Activated naive CD4-positive, alpha-beta T cell treated with Interleukin-2 at 50 U/mL for 16 hours (primary cell): ENCODE results near the gene TM4SF20.
A peak's percentile ranks its signal among the peaks of the same experiment; 100 is the strongest.
"Not testable (repeated sequence)": the region's sequence is repeated elsewhere in the genome, so short reads cannot be mapped to it uniquely, and the experiment has no call there.

Experiments used
- DNase-seq: peaks from one replicate; pipeline ENCODE4 v3.0.0-alpha.2; 2020

Gene TM4SF20

DNA sequence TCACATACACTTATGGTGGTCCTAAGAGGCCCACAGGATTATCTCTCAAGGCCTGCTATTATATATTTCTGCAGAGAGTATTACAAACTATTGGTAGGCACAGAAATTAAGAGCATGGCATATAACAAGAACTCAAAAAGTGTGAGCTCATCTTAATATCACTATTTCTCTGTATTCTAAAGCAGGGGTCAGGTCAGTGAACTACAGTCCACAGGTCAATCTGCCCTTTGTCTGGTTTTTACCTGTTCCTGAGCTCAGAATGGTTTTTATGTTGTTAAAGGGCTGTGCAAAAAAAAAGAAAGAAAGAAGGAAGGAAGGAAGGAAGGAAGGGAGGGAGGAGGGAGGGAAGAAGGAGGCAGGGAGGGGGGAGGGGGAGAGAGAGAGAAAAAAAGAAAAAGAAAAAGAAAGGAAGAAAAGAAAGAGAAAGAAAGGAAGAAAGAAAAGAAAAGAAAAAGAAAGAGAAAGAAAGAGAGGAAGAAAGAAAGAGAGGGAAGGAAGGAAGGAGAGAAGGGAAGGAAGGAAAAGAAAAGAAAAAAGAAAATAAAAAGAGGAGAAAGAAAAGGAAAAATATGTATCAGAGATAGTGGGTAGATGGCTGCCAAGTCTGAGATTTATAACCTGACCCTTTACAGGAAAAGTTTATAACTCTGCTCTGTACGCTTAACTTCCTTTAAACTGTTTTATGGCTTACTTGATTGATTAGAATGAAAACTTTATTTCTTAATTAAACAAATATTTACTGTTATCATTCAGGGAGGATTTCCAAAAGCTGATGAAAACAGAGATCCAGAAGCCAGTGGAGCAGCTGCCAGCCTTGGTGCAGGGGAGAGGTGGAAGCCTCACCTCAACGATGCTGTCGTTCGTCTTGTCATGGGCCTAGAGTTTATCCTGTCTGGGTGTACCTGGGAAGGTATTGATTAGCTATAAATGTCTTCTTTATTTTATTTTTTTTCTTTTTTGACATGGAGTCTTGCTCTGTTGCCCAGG is 19.9 kb upstream of the TM4SF20 start:
- DNase-seq: no peak

DNA sequence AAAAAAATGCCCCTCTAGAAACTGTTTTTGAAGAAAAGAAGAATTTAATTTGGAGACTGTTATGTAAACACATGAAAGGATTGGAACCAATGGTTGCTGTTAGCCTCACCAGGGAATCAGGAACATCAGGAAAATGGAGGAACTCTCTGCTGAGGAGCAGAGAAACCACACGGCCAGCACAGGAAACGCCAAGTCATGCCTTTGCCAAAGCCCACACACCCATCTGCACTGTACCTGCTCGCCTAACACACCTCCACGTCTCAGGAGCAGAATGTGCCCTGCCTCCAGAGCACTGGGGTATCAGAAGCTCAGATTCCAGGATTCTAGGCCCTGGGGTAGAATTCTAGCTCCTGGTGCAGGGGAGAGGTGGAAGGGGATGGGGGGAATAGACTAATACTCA is 18.5 kb upstream of the TM4SF20 start:
- DNase-seq: no peak

DNA sequence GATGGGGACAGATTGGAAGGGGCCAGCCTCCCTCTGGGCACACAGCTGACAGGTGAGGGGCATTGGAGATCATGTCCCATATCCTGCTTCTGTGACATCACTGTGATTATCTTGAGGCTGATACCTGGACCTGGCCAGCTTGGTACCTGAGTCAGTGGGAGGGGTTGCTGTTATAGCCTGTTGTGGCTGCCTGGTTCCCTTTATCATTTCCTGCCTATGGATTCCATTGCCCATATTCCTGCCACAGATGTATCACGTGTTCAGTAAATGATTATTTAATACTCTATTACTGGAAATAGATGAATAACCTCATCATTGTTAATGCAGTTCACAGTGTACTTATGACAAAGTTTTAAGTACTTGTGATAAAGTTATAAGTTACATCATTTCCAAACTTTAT is 16.4 kb upstream of the TM4SF20 start:
- no peak for DNase-seq

DNA sequence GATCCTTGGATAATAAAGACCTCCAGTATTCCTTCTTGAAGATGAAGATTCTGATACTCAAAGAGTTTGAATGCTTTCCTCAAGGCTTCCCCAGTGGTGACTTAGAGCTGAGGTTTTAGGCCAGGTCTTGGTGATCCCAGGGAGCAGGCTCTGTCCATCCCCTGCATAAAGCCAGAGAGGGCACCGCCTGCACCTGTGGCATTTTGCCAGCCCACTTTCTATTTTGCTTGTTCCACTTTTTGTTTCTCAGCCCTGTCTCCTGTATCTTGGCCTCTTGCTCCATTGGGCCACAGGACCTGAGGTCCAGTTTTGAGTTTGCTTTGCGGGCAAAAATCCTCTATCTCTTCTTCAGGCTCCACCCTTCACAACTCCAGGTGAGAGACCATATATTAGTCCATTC is 15.3 kb upstream of the TM4SF20 start:
- no peak for DNase-seq

DNA sequence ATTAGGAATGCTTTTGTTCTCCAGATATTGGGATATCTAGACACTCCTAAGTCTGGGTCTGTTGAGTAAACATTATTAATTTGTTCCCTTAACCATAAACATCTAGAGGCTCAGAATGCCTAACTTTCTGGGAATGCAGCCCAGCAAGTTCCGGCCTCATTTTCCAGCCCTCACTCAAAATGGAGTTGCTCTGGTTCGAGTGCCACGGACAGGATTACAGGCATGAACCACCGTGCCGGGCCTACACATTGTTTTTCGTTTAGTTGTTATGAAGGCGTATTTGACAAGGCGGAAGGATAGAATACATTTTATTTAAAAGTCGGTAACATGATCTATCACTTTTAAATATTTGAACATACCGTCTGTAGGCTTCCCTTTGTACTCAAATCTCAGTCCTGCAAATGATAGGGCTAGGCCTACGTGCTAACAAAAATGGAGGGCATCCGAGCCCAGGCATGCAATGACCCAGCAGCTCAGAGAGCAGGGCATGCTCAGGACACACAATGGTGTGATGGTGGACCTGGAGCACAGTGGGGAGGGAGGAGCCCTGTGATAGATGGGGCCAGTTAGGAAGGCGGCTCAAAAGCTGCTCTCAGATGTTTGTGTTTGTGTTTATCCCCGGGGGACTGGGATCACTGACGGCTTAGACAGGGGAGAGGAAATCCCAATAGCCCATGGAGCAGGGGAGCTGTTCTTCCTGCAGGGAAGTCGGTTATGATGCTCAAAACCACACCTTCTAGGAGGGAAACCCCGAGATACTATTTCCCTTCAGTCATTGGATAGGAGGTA is 11.6 kb upstream of the TM4SF20 start:
- DNase-seq: no peak

DNA sequence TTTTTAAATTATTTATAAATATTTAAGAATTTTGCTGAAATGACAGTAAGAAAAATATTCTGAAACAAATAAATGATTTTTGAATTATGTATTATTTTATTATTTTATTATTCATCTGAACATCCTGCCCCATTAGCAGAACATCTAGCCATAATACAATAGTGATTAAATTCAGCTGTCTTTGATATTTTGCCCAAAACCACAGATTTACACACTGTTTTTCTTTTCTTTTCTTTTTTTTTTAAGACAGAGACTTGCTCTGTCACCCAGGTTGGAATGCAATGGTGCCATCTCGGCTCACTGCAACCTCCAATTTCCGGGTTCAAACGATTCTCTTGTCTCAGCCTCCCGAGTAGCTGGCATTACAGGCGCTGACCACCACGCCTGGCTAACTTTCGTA is 10.6 kb upstream of the TM4SF20 start:
- DNase-seq: no peak

DNA sequence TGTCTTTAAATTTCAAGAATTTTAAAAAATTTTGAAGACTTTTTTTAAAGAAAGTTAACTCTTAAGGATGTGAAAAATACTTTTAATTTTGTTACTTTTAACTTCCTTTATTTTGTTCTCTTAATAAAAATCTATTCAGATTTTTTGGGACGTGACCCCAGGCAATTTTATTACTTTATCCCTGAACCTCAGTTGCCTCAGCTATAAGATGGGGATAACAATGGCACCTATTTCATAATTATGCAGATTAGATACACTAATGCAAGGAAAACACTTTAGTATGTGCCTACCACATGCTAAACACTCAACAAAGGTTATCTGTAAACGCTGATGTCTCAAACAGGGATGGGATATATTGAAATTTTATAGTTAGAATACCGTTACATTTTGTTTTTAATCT is 10.1 kb upstream of the TM4SF20 start:
- DNase-seq: no peak

DNA sequence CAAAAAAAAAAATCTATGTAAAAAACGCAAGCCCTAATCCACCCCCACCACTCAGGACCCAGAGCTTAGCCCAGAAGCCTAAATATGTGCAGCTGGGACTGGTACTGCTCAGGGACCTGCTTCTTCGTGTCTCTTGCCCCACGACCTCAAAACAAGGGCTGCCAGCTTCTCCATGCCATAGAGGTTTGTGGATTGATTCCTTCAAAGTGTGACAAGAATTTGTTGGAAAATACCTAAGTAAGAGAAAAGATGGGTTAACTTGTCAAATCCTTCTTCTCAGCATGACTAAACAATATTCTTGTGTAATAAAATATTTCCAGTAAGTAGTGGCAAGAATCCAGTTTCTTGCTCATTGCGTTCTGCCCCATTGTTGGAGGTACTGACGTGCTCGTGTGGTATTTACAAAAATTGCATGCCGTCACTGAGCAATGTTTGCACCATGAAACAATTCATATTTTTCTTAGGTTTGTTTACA is 9.5 kb upstream of the TM4SF20 start:
- no peak for DNase-seq

DNA sequence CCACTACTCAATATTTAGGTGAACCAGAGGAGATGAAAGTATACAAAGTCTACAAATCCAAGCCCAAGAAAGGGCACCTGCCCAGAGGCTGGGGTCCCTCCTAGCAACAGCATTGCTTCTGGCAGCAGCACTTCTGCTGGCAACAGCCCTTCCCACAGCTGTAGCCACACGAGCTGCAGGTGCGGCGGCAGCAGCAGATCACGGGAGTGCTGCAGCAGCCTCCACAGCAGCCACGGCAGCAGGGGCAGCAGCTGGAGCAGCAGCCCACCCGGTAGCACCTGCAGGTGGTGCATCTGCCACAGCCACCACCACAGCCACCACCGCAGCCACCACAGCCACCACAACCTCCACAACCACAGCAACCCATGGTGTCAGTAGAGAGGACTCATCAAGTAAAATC is 8.5 kb upstream of the TM4SF20 start, which contains the start of gene SCYGR1:
TSS of gene SCYGR1 (minus strand) at position 367 of the 400 bp plus-strand sequence. CDS start at position 367, 0 bp downstream.
- DNase-seq: not testable (repeated sequence)

DNA sequence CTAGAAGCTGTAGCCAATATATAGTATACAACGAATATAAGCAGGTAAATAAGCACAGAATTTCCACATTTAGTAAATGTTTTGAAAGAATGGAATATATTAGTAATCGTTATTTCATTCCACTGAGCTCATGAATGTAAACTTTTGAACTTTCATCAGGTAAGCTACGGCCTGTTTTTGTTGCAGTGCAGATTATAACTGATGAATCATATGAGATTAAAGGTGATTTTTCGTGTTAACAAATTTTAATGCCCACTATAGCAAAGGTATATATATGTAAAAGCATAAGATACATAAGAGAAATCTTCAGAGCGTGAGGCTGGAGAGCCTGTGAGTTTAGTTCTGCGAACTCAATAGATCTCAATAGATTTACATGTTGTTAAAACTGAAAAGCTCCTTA is 7.5 kb upstream of the TM4SF20 start:
- no peak for DNase-seq

DNA sequence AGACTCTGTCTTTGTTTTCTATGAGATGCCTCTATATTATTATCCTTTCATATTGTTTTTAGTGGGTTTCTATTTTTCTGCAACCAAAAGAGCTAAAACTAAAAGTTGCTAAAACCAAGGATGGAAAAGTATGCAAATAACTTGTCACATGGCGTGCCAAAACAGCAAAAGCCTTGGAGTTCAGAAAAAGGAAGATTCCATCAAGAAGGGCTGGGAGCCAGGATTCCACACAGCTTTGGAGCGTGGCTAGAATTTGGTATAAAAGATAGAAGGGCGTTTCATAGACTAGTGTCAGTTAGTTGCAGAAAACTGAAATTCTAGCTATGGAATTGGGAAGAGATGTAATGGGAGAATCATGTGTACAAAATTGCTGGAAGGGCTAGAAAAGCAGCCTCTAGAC is 4.6 kb upstream of the TM4SF20 start:
- DNase-seq: no peak

DNA sequence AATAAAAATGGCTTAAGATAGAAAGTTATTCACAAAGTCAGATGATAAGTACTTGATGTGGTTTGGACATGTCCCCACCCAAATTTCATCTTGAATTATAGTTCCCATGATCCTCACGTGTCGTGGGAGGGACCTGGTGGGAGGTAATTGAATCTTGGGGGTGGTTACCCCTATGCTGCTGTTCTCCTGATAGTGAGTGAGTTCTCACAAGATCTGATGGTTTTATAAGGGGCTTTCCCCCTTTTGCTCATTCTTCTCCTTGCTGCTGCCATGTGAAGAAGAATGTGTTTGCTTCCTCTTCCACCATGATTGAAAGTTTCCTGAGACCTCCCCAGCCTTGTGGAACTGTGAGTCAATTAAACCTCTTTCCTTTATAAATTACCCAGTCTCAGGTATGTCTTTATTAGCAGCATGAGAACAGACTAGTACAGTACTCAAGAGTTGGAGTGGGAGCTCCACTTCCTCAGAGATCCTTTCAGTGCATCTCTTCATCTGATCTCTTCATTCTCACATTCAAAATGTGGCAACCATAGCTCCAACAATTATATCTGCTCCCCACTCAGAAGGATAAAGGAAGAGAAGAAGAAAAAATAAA is 3.2 kb upstream of the TM4SF20 start:
- DNase-seq: peak; percentile 15

DNA sequence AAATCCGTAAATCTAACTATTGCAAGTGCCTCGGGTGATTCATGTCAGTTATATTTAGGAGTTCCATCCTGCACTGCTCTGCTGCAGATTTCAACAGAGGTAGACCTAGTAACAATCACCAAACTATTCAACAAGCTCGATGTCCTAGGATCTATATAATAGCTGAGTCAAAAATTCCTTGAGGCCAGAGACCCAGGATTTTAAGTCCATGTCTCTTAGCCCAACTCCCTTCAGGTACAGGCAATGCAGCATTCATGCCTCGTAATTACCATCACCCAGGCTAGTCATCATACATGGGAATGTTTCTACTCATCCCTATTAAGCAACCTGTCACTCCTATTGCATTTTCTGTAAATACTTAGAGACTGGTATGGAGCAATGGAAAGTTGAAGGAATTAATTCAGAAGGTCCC is 729 bp downstream of the TM4SF20 start:
- no peak for DNase-seq

DNA sequence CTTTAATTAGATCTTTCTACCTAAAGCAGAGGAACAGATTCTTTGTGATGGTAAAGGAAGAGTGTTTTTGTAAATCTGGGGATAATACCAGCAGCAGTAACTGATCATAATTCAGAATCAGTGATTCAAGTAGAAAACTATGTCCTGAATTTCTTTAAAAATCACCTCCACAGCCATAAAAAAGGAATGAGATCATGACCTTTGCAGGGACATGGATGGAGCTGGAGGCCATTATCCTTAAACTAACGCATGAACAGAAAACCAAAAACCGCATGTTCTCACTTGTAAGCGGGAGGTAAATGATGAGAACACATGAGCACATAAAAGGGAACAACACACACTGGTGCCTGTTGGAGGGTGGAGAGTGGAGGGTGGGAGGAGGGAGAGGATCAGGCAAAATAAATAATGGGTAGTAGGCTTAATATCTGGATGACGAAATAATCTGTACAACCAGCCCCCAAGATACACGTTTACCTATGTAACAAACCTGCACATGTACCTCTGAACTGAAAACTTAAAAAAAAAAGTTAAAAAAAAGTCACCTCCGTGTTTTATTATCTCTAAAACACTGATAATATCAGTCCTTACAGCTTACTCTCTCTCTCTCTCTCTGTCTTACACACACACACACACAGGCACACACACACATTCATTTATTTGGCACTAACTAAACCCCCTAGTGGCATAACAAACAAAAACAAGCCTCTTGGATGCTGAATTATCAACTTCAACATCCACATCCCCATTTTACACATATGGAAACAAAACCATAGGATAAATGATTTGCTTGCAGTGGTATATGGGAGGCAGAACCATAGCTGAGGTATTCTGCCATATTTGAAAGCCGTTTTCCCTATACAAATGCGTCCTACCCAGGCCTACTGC is 1.4 kb downstream of the TM4SF20 start:
- DNase-seq: no peak

DNA sequence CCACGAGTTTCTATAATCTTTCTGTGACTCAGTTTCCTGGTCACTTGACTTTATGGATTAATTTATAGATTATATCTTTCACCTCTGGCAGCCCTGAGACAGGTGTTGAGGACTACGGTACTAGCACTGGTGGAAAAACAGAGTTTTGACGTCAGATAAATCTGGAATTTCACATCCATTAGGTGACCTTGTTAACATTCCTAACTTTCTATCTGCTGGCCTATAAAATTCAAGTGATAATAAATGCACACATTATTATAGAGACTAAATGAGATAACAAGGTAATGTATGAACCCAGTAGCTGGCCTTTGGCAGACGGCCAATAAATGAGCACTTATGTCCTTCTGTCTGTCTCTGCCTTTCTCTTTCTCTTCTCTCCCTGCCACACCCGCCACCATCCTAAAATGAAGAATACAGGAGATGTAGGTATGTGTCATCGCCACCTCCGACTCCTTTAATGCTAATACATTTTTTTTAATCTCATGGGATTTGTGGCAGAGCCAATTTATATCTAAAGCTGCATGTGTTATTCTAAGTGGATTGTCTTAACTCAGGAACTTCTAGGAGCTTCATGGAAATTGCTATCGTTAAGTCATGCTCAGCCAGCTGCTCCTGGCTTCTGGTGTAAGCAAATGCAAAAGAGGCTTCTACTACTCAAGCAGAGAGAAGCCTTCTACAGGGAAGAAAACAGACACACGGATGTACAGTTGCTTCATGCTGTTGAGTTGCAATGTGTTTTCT is 2.3 kb downstream of the TM4SF20 start:
- no peak for DNase-seq

DNA sequence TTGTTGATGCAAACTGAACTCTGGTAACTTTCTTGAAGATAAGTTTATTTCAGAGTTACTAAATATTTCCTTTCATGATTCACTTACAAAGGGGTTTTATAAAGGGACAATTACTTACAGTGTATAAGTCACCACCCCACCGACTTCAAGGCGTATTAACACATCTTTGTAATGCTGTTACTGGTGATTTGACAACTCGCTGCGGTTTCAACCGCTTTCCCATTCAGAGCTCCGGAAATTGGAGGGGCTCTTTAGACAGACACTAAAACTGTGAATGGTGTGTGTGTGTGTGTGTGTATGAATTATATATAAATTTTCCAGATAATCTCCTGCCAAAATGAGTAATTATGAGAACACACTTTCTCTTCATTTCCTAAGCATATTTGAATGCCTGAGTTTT is 4.9 kb downstream of the TM4SF20 start:
- peak; percentile 51 for DNase-seq

DNA sequence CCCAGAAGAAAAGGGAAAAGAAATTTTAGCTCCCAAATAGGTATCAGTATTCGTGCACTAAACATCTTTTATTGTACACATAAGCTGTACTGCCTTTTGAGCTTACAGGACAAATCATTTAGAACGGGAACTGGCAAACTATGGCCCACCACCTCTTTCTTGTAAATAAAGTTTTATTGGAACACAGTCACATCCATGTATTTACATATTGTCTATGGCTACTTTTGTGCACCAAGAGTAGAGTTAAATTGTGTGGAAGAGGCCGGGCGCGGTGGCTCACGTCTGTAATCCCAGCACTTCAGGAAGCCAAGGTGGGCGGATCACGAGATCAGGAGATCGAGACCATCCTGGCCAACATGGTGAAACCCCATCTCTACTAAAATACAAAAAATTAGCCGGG is 5.7 kb downstream of the TM4SF20 start:
- no peak for DNase-seq

DNA sequence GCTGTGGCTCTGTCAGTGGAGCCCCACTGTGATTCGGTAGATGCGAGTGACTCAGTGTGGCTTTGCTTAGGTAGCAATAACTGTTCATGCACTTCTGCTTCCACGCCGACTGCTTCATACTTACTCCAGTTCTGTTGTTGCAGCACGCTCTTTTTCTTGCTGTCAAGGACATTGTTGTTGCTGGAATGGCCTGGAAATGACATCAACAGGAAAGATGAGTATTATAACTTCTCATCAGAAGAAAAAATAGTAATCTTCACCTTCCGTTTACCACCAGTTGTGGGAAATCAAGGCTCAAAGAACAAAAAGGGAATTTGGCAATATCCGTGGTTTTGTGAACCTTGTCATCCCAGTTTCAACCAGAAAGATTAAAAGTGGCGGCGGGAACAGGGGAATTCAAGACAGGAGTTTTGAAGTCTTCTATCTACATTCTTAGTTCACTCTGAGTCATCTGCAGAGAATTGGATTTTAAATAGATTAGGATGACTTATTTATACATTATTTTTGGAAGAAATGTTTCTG is 8.3 kb downstream of the TM4SF20 start:
- DNase-seq: no peak

DNA sequence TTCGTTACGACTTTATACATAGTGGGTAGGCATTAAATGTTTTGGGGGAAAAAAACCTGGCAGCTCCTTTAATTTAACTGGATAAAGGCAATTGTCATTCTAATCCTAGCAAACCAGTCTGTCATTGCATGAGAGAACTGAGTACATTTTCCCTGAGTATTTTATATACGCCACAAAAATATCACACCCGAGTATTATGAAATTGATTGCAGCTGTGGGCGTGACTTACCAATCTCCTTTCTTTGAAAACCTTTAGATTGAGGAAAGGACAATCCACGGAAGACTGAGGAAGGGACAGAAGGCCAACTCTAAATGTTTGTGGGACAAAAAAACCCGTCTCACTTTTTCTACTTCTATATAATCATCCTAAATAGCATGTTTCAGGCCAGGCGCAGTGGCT is 9.0 kb downstream of the TM4SF20 start:
- DNase-seq: no peak

DNA sequence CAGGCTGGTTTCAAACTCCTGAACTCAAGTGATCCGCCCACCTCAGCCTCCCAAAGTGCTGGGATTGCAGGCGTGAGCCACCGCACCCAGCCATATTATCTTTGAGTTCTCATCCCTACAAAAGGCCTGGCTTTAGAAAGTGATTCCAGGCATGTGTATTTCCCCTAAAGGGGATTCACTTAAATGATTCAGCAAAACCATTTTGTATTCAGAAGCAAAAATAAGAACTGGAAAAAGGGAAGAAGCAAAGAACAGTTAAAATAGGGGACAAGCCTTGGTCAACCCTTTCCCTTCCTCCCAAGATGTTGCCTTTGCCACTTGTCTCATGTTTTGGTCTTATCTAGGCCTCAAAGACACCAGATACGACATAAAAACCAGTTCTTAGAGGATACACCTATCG is 10.5 kb downstream of the TM4SF20 start:
- DNase-seq: no peak

DNA sequence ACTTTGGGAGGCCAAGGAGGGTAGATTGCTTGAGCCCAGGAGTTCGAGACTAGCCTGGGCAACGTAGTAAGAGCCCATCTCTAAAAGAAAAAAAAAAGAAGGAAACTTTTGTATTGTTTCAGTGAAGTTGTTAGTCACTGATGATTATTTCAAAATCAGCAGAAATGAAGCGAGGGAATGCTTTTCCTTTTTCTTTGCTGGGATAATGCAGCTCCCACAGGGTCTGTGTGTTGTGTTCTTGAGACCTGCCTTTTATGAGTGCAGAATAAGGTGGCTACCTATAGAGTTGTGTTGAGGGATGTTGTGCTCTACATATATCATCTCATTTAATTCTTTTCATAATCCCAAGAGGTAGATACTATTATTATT is 11.7 kb downstream of the TM4SF20 start:
- no peak for DNase-seq
